ENCODE measurements around the gene HNRNPL. TPM values are rescaled to one million over a fixed set of nuclear protein-coding genes. Genes with fewer than 3 reads are reported as not detected.

The HNRNPL gene
- polyA plus RNA-seq, 3 donors = 51.9 to 234 (median 58.7) TPM

- H3K9me3 Mint-ChIP-seq = no peaks in the 10 kb centered on the region
- H4K20me1 ChIP-seq (ENCODE audit: insufficient read depth, low read length) = no peaks in the 10 kb centered on the region
- no peaks in the 10 kb centered on the region for H3K36me3 Mint-ChIP-seq
- no peak overlapping the region for H3K4me3 ChIP-seq (replicated peaks in 1 of 3; ENCODE audit: low read depth in 2 of 3, low read length in 3 of 3)
- no peak overlapping the region for H2AFZ ChIP-seq (ENCODE audit: insufficient read depth, low read depth, low read length, poor library complexity, severe bottlenecking)
- intact Hi-C loops (cut with micrococcal nuclease) = no loop called here
- H3K4me1 Mint-ChIP-seq = peaks cover 8% of the 10 kb centered on the region
- TF ChIP-seq CTCF (IDR thresholded peaks at IDR 0.05) = no peak
- no peaks in the 10 kb centered on the region for H3K79me2 ChIP-seq (ENCODE audit: insufficient read depth, low read length)
- no peaks in the 10 kb centered on the region for H3K9me3 ChIP-seq (replicated peaks in 1 of 2; ENCODE audit: control insufficient read depth in 1 of 2, insufficient read depth in 1 of 2, low read length in 2 of 2)
- H3K36me3 ChIP-seq (replicated peaks in 1 of 2; ENCODE audit: control insufficient read depth in 1 of 2, insufficient read depth in 2 of 2, low read length in 2 of 2) = no peaks in the 10 kb centered on the region
- peaks cover 1 to 2% (median 2%) of the 10 kb centered on the region in 3 donors for H3K27me3 Mint-ChIP-seq (ENCODE audit: low read depth in 3 of 3)
- H3K27me3 ChIP-seq (ENCODE audit: control insufficient read depth in 2 of 2, insufficient read depth in 2 of 2, low read length in 2 of 2) = no peaks in the 10 kb centered on the region
- H3K27ac Mint-ChIP-seq = no peak overlapping the region
- H3K4me2 ChIP-seq (replicated peaks; ENCODE audit: extremely low read depth, low read length, poor library complexity, severe bottlenecking) = no peak overlapping the region
- DNase-seq = no peak
- no peak overlapping the region for H3K4me3 Mint-ChIP-seq
- 80% methylated on average over 1 of the region's 10 CpGs for WGBS (ENCODE audit: insufficient coverage)
- H3K27ac ChIP-seq (ENCODE audit: low read depth in 1 of 2, low read length in 2 of 2) = no peak overlapping the region
- H3K9ac ChIP-seq (ENCODE audit: insufficient read depth, low read length, poor library complexity, severe bottlenecking) = no peak overlapping the region
- H3K4me1 ChIP-seq (ENCODE audit: control insufficient read depth in 1 of 2, insufficient read depth in 2 of 2, low read length in 2 of 2) = peaks cover 3 to 5% of the 10 kb centered on the region in 2 donors
Observed at GRCh38 chr19:38803543-38803942, 46.2 kb downstream of the HNRNPL start.

GRCh38 chr19:38801359-38802095, 48.3 kb downstream of the HNRNPL start:
- no peak overlapping the region for H2AFZ ChIP-seq (ENCODE audit: insufficient read depth, low read depth, low read length, poor library complexity, severe bottlenecking)
- no peaks in the 10 kb centered on the region for H4K20me1 ChIP-seq (ENCODE audit: insufficient read depth, low read length)
- TF ChIP-seq CTCF (IDR thresholded peaks at IDR 0.05) = no peak
- H3K4me1 ChIP-seq (ENCODE audit: control insufficient read depth in 1 of 2, insufficient read depth in 2 of 2, low read length in 2 of 2) = peaks cover 3 to 5% of the 10 kb centered on the region in 2 donors
- 98% methylated on average over 11 of the region's 12 CpGs for WGBS (ENCODE audit: insufficient coverage)
- Mint-ChIP-seq H3K4me1 (peaks cover 5% of the 10 kb centered on the region), H3K4me3 (no peak overlapping the region), H3K36me3 (no peaks in the 10 kb centered on the region), H3K9me3 (peaks cover 0 to 3% (median 0%) of the 10 kb centered on the region in 7 donors), H3K27me3 (ENCODE audit: low read depth in 3 of 3) (peaks cover 2 to 4% (median 2%) of the 10 kb centered on the region in 3 donors), H3K27ac (no peak overlapping the region)
- H3K4me2 ChIP-seq (replicated peaks; ENCODE audit: extremely low read depth, low read length, poor library complexity, severe bottlenecking) = no peak overlapping the region
- no peaks in the 10 kb centered on the region for H3K79me2 ChIP-seq (ENCODE audit: insufficient read depth, low read length)
- H3K27me3 ChIP-seq (ENCODE audit: control insufficient read depth in 2 of 2, insufficient read depth in 2 of 2, low read length in 2 of 2) = no peaks in the 10 kb centered on the region
- H3K27ac ChIP-seq (ENCODE audit: low read depth in 1 of 2, low read length in 2 of 2) = no peak overlapping the region
- H3K36me3 ChIP-seq (replicated peaks in 1 of 2; ENCODE audit: control insufficient read depth in 1 of 2, insufficient read depth in 2 of 2, low read length in 2 of 2) = no peaks in the 10 kb centered on the region
- H3K9me3 ChIP-seq (replicated peaks in 1 of 2; ENCODE audit: control insufficient read depth in 1 of 2, insufficient read depth in 1 of 2, low read length in 2 of 2) = no peaks in the 10 kb centered on the region
- no peak overlapping the region for H3K9ac ChIP-seq (ENCODE audit: insufficient read depth, low read length, poor library complexity, severe bottlenecking)
- intact Hi-C loops (cut with micrococcal nuclease) = no loop called here
- no peak for DNase-seq
- no peak overlapping the region for H3K4me3 ChIP-seq (replicated peaks in 1 of 3; ENCODE audit: low read depth in 2 of 3, low read length in 3 of 3)
